ENCODE data around the gene VIPR2.

The VIPR2 gene

DNA sequence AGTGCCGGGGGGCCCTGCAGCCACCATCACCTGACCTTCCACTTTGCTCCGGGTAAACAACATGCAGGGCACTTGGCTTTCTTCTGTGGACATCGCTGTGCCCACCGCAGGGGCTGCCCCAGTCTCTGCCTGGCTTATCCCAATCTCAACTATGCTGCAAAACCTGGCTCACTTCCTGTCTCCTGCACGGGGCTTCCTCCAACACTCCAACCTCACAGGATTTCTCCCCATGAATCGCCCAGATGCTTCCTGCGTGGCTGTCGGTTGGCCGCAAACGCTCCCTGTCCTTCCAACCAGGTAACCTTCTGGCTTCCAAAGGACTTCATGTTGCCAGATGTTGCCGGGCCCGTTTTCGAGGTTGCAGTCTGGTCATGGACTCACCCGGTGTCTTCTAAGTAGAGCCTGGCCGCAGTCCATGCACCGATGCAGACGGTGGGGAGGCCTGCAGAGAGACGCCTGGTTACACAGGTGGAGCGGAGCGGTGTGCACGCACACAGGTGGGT lies 109.0 kb downstream of the VIPR2 start:
- no peak for DNase-seq

DNA sequence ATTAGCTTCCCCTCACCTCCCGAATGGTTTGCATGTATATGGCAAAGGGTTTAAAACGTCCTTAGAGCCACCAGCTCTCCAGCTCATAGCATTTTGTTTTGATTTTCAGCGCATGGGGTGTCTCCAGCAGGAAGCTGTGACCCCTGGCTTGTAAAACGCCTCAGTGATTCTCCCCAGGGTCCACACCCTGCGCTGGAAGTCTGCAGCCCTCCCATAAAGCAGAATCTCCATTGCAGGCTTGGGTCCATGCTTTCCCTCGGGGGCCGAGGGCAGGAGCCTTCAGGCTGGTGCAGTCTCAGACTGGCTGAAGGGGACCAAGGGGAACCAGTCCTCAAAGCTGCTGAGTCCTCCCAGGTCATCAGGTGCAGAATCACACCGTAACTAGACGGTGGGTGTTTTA lies 109.7 kb downstream of the VIPR2 start:
- no peak for DNase-seq

DNA sequence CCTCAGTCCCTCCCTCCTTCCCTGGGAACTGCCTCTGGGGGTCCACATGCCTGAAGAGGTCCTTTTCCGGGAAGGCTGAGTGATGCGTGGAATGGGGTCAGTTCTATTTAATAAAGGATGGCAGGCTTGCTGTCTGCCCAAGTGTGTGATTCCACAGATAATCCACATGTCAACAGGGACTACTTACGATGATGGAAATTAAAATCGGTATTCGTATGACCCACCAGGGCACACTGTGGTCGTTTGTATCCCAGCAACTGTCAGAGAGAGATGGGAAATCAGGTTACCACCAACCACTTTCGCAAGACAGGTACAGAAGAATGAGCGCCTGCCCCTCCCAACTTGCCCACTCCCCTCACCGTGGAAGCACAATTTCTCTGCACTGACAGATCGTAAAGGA lies 110.3 kb downstream of the VIPR2 start:
- DNase-seq: no peak

DNA sequence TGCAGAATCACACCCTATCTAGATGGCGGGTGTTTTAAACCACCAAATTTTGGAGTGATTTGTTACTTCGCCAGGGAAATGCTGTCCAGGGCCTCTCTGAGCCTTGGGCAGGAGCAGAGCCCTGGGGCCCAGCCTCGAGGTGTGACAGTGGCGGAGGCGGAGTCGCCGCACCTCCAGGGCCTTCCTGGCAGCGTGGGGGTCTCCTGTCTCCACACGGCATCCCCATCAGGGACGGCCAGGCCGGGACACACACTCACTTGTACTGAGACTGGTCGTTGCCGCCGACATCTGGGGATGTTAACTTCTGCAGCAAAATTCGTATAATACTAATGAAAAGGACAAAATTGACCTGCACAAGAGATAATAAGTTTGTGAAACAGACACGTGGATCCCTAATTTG lies 110.7 kb downstream of the VIPR2 start:
- no peak for DNase-seq

DNA sequence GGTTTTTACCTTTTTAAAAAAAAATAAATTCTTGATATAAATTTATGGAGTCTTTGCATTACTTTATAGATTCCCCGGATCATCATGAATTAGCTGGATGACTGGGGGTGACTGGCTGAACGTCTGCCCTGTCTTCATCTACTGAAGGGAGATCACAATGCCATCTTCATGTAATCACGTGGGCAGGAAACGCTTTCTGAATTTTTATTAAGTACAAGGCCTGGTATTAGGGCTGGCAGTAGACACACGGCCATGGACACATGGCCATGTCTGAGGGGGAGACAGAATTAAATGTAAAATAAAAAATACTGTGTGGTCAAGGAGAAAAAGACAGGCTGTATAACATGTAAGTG lies 111.2 kb downstream of the VIPR2 start:
- no peak for DNase-seq

DNA sequence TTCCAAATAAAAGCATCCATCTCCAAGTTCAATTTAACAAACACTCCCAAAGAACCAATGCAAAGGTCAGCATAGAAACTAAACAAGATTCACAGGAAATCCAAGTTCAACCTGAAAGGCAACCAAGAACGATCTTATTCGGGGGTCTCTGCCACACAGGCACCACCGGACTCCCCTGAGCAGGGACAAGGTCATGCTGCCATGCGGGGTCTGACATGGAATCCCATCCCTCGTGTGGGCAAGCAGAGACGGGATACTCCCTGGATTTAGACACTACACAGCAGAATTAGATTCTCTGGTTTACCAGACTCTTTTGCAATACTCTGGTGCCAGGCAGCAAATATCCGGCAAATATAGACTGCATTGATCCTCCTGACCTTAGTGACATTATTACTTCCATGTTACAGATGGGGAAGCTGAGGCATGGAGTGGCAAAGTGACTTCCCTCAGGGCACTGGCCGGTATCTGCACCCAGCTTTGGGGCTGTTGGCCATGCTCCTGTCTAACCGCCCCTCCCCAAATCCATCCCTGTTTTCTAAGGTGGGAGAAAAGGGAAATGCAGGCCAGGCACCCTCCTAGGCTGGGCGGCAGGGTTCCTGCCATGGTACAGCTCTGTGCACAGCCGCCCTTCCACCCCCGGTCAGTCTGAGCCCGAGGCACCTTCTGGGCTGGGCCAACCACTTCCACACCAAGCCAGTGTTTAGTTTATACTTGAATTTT lies 111.8 kb downstream of the VIPR2 start:
- no peak for DNase-seq

DNA sequence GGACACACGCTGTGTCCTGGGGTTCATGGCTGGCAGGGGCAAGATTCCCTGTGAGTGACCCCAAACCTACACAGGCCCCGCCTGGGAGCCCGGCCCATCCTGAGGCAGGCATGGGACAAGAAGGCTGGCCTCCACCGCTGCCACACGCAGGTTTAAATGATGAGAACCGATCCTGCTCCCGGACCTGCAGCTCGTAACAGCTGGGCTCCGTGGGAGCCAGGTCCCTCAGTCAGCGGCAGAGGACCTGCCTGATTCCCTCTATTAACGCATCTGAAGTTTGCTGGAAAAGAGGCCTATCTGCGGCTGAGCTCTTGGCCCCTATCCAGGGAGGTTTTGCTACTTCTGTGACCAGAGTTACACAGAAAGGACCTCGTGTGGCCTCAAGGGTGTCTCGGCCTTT lies 112.3 kb downstream of the VIPR2 start:
- no peak for DNase-seq

DNA sequence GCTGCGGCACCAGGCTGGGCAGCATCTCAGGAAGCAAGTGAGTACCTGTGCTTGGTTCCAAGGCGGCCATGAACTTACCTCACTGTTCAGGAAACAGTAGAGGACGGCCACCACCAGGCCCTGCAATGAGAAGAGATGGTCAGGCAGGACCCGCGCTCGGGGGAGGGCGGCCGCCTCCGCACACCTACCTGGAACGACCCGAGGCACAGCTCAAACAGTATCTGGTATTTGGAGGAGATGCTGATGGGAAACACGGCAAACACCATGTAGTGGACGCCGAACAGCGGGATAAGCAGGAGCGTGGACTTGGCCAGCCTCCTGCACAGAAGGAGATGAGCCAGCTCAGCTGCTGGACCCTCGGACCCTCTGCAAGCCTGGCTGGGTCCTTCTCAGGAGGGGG lies 112.9 kb downstream of the VIPR2 start:
- DNase-seq: no peak

DNA sequence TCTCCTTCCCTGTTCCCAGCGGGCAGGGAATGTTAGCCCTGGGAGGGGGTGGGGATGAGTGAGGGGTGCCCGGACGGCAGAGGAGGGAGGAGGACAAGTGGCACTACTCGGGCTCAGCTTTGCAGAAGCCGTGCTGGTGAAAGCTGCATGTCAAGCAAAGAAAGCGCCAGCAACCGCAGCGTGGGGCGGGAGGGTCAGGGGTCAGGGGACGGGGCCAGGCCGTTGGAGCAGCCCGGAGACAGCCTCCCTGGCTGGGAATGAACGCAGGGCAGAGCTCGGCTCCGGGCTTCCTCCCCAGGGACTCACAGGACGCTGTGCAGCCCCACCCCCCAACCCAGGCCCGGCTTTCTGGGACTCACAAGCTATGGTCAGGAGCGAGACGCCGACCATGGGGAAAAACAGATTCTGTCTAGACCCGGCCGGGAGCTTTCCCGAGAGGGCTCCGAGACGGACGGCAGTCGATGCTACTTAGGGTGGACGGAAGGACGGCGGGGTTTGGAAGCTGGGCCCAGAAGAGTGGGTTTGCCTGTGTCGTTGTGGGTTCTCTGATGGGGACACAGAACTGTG lies 113.4 kb downstream of the VIPR2 start:
- DNase-seq: no peak

DNA sequence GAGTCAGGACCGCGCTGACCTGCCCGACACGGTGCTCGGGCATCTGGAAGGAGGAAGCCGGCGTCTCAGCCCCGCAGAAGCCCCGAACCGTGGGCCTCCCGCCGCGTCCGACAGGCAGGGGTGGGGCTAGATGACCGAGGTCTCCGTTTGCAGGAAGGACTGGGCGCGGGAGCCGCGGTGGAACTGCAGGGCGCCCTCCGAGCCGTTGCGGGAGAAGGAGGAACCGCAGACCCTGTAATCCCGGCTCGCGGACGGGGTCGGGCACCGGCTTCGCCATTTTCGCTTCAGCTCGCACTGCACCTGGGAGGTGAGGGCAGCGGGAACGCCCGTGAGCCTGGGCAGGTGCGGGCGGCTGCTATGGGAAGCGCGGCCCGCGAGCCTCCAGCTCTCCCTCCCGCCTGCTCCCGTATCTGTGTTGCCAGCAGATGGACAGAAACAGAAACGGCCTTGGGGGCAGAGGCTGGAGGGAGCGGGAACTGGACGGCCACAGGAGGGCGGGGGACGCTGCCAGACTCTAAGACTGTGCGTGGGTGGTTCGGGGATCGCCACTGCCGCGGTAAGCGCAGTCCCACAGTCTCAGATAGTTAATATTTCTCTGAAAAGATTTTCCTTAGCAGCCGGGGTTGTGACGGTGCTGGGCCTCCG lies 114.1 kb downstream of the VIPR2 start:
- DNase-seq: peak in 1 of 2 experiments; percentile 25

DNA sequence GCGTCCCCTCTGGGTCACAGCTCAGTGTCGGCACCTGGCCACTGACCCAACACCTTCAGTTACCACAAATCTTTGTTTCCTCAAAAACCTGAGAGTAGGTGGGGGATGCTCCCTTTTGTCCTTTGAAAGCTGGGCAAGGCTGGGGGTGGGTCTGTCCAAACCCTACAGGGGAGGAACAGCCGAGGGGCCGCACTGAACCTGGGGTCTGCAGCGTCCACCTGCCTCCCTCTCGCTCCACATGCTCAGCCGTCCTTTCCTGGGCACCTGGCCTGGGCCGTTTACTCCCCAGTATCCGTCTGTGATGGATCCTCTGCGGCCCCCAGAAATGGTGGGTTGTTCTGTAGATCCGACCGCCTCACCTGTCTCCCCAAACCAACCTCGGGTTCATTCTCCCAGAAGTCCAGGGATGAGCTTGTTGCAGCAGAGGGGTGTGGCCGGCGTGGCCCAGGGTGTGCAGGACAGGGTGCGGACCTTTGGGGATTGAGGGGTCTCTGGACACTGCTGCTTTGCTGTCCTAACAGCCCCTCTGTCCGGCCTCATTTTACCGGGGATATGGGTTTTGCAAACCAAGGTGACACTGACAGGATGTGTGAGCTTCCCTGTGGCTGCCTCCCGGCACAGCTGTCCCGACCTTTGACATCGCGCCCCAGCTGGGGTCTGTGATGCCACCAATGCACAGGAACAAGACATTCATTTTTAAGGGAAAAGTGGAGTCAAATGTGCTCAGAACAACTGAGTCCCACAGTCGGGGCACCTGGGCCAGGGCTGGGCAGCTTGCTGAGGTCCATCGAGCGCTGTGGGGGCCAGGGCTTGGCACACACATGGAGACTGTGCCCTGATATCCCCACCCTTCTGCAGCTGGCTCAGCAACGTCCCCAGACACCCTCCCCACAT lies 115.9 kb downstream of the VIPR2 start:
- peak in 1 of 2 experiments; percentile 2 for DNase-seq

DNA sequence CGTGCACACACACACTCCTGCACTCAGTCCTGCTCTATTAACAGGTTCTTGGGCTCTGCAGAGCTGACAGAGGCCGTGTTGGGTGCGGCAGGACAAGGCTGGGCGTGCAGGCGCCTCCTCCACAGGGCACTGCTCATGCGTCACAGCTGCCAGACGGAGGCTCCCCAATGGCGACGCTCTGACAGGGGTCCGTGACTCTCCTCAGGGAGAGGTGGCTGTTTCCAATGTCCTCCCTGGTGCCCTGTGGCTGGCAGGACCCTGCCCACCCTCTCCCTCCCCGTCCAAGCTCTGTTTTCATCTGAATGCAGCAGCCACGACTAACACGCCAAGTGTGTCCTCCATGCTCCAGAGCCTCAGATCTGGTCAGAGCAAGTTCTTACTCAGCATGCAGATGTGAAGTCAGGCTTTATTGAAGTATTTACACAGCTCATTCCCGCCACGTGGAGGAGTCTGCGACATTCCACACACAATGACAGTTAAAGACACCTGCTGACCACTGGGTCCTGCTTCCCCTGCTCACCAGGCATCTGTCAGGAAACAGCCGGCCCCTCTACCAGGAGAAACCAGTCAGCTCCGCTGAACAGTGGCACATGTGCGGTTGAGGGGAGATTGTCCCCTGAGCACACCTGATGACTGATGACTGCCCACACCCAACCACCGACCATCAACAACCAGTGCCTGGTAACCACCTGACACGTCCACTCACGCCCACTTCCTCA lies 116.7 kb downstream of the VIPR2 start:
- peak in 1 of 2 experiments; percentile 2 for DNase-seq

DNA sequence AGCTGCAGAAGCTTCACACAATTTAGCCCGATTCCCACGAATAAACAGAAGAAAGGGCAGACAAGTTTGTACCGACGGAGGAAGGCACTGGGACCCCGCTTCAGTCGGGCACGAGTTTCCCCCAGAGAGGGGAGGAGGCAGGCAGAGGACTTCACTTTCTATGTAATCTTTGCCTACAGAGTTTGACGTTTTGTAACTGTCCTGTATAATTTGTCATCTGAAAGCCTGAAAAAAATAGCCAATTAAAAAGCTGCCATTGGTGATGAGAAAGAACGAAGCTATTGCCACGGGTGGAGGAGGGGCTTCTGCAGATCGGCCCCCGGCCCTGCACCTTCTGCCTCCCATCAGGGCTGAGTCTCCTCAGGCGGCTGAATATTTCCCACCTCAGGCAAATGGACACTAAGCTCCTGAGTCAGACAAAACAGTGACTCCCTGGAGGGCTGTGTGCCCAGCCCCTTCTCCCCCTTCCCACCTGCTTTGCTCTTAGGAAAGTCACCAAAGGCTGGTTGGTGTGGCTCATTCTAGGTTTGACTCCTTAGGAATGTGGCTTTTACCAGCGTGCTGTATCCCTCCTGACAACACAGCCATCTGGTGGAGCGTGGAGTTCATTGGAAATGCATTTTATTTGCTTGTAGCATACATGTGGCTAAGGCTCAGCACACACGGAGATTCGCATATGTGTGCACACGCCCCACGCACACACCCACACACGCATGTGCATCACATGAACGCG lies 117.4 kb downstream of the VIPR2 start:
- DNase-seq: no peak

DNA sequence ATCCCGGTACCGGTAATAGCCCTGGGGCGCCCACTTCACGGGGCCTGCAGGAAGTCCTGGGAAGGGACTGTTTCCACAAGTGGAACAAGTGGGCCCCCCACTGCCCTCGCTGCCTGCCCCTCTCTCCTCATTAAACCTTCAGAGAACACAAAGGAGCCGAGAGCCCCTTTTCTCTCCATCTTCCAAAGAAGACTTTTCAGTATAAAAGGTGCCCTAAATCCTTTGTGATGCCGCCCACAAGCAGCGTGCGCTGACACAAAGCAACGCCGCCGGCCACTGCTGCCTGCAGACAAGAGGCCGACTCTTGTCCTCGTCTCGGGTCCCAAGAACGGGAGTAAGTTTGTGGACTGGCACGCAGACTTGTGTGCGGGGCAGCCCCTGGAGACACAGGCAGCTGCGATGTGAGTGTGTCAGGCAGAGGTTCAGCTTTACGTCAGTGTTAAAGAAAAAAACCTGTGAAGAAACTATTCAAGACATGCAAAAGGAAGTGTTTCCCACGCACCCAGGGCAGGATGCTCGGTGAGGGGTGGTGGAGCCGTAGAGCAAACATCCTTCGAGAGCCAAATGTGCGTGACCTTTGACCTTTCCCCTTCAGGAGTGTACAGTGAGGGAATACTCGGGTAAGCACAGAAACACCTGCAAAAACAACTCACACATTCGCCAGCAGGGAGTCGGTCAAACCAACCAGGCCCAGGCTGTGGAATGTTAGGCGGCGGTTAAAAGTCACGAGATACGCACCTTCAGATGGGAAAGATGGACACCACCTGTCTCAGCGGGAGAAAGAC lies 118.2 kb downstream of the VIPR2 start:
- DNase-seq: no peak

DNA sequence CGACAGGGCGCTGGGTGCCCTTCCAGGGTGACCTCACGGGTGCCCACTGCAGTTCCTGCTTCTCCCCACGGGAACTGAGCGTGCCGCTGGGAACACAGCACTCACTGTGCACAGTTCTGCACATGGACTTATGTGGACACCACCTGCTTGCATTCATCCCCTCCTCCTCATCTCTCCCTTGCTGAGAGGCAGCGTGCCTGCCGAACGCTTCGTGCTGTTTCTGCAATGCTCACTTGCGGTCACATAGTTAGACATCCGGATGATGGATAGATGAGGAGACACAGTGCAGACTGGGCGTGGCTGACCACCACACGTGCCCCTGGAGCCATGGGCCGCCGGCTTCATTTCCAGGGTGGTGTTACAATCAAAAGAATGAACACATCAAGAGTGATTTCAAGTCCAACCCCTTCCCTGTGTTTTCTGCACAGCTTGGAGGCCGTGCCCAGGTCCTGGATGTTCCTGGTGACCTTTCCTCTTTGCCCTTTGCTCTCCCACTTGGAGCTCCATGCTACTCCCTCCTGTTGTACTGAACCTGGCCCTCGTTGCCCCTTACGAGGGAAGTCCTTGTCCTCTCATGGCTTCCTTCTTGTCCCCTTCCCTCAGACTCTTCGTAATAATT lies 119.4 kb downstream of the VIPR2 start:
- no peak for DNase-seq

DNA sequence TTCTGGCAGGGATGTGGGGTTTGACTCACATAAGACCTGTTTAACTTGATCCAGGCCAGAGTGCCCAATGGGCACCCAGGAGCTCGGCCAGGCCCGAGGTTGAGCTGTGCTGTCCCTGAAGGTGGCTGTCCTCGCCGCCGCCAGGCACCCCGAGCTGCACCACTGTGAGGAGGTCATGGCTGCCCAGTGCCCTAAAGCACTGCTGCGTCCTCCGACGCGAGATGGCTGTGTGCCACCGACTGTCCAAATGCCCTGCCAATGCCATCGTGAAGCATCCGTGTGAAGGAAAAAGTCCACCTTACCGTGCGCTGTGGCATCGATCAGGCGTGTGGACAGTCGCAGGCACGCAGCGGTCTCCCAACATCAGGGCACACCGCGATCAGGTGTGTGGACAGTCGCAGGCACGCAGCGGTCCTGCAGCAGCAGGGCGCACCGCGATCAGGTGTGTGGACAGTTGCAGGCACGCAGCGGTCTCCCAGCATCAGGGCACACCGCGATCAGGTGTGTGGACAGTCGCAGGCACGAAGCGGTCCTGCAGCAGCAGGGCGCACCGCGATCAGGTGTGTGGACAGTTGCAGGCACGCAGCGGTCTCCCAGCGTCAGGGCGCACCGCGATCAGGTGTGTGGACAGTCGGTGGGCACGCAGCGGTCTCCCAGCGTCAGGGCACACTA lies 120.3 kb downstream of the VIPR2 start:
- no peak for DNase-seq

DNA sequence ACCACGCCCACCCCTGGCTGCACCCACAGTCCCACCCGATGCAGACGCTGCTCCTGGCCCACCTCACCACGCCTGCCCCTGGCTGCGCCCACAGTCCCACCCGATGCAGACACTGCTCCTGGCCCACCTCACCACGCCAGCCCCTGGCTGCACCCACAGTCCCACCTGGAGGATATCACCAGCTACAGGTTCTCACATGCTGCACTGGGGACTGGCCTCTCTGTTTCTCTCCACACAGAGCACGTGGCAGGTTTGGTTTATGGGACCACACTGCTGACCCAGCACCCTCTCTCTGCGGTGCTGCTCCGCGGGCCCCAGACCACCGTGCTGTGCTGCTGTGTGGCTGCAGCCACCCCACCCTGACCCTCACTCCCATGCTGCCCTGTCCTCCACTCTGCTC lies 120.9 kb downstream of the VIPR2 start:
- DNase-seq: no peak

DNA sequence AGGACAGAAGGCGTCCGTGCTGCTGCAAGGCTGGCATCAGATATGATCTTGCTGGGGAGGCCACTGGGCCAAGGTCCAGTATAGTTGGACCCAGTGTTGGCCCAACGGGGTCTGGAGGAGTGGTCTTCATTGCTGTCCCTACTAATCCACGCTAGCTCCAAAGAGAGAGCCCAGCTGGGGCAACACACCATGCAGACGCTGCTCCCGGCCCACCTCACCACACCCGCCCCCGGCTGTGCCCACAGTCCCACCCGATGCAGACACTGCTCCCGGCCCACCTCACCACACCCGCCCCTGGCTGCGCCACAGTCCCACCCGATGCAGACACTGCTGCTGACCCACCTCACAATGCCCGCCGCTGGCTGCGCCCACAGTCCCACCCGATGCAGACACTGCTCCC lies 121.5 kb downstream of the VIPR2 start:
- no peak for DNase-seq

DNA sequence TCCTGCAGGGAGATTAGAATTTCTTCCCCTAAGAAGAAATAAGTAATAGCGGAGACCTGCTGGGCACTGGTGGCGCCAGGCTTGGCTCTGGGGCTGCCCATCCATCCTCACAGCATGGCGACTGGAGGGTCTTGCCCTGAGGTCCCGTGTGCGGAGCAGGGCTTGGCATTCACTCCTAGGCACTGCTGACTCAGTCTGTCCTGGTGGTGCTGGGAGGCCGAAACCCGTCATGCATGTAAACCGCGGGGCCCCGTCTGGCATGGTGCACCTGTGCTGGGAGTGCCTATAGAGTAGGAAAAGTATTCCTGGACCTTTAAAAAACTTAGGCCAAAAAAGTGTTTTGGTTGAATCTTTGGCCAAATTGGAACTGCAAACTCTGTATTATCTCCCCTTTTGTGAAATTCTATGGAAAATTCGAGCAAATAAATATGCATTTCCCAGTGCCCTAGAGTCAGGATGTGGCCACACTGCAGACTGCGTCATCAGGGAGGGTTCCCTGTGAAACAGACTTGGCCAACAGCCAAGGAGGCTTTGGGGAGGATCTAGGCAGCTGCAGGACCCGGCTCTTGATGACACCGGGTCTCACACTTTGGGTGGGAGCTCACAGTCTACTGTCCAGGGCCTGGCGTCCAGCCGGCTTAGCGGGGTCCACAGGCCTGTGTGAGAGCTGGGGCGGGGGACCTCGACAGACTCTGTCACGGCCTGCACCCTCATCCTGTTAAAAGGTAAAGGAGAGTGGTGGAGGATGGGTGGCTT lies 122.3 kb downstream of the VIPR2 start:
- DNase-seq: no peak
